Activated gamma-delta T cell (primary cell): ENCODE data around the gene GFOD1.

ENCODE experiments used
- DNase-seq: peaks from one replicate; lab custom pipeline; 2025; lab: John Stamatoyannopoulos, UW
- total RNA-seq, 2 donors: gene quantifications; one replicate each; lab custom pipeline; 2026; lab: John Stamatoyannopoulos, UW

Gene GFOD1
- 13.4 to 24.5 reads per million in 2 donors for total RNA-seq

- DNase-seq = peak; percentile 64
Observed at GRCh38 chr6:13487122-13488014, at the start of gene GFOD1. Gene GFOD1, minus strand, starts transcription at chr6:13487600. Its CDS starts 710 bp downstream, at chr6:13486890.

GRCh38 chr6:13536796-13537526 is 49.6 kb upstream of the GFOD1 start:
- no peak for DNase-seq

- no peak for DNase-seq
Observed at GRCh38 chr6:13535306-13535705, 47.9 kb upstream of the GFOD1 start.

- no peak for DNase-seq
Observed at GRCh38 chr6:13534536-13534935, 47.1 kb upstream of the GFOD1 start.

GRCh38 chr6:13531956-13532355 is 44.6 kb upstream of the GFOD1 start:
- DNase-seq = no peak

GRCh38 chr6:13528777-13529343 is 41.5 kb upstream of the GFOD1 start:
- DNase-seq = no peak

- DNase-seq = no peak
Observed at GRCh38 chr6:13528232-13528631, 40.8 kb upstream of the GFOD1 start.

- no peak for DNase-seq
Observed at GRCh38 chr6:13527671-13528056, 40.3 kb upstream of the GFOD1 start.

- no peak for DNase-seq
Observed at GRCh38 chr6:13526727-13527670, 39.6 kb upstream of the GFOD1 start.

- no peak for DNase-seq
Observed at GRCh38 chr6:13526357-13526726, 38.9 kb upstream of the GFOD1 start.

- DNase-seq = no peak
Observed at GRCh38 chr6:13524801-13525508, 37.6 kb upstream of the GFOD1 start.

GRCh38 chr6:13523826-13524622 is 36.6 kb upstream of the GFOD1 start:
- no peak for DNase-seq

GRCh38 chr6:13522656-13523055 is 35.3 kb upstream of the GFOD1 start:
- DNase-seq = no peak

- DNase-seq = no peak
Observed at GRCh38 chr6:13519839-13520238, 32.4 kb upstream of the GFOD1 start.

- DNase-seq = no peak
Observed at GRCh38 chr6:13517116-13517515, 29.7 kb upstream of the GFOD1 start.

- no peak for DNase-seq
Observed at GRCh38 chr6:13515912-13516311, 28.5 kb upstream of the GFOD1 start.

- no peak for DNase-seq
Observed at GRCh38 chr6:13513626-13514502, 26.5 kb upstream of the GFOD1 start.

GRCh38 chr6:13512900-13513299 is 25.5 kb upstream of the GFOD1 start:
- no peak for DNase-seq
